CD4-positive, CD25-positive, alpha-beta regulatory T cell (primary cell): Measurements from ENCODE around the gene CACNA1A. TPM values are rescaled to one million over a fixed set of nuclear protein-coding genes. Genes with fewer than 3 reads are reported as not detected.

ENCODE experiments used
- ATAC-seq, 2 donors: fragments of 150-1000 bp; cut with Tn5 transposase; one replicate each; pipeline ENCODE4 v1.10.0; 2021; ENCODE audit warnings: low read depth in 2 of 2, moderate number of reproducible peaks in 2 of 2, moderate library complexity in 1 of 2
- DNase-seq, 3 donors: peaks; one replicate each; pipeline versions ENCODE4 v3.0.0 to v3.0.0-alpha.2; 2012 to 2022; ENCODE audit warnings: mixed read lengths in 1 of 3
- H3K27ac ChIP-seq: one replicate; pipeline ENCODE4 v1.7.0; 2013; ENCODE audit warnings: mild to moderate bottlenecking, low read length; ENCODE audit not compliant: insufficient read depth, poor library complexity, severe bottlenecking
- H3K27me3 ChIP-seq: one replicate; pipeline ENCODE4 v1.7.0; 2013; ENCODE audit warnings: low read length; ENCODE audit not compliant: control insufficient read depth, insufficient read depth
- H3K36me3 ChIP-seq: one replicate; pipeline ENCODE4 v1.7.0; 2013; ENCODE audit warnings: mild to moderate bottlenecking, low read length, moderate library complexity; ENCODE audit not compliant: control insufficient read depth, insufficient read depth
- H3K4me1 ChIP-seq: 2 replicates; pipeline ENCODE4 v1.7.0; 2013; ENCODE audit warnings: mild to moderate bottlenecking, low read length; ENCODE audit not compliant: insufficient read depth, control insufficient read depth, poor library complexity, severe bottlenecking
- H3K4me3 ChIP-seq: one replicate; pipeline ENCODE4 v1.7.0; 2013; ENCODE audit warnings: low read depth, mild to moderate bottlenecking, low read length, moderate library complexity
- H3K9me3 ChIP-seq, 2 experiments: 1 replicate in 1 of 2; 2 replicates in 1 of 2; pipeline ENCODE4 v1.7.0; 2013; ENCODE audit warnings: low read length in 2 of 2, mild to moderate bottlenecking in 1 of 2, moderate library complexity in 1 of 2; ENCODE audit not compliant: control insufficient read depth in 2 of 2
- H3K27ac Mint-ChIP-seq, 3 donors: one replicate each; pipeline ENCODE4 v1.8.0; 2020 to 2022; ENCODE audit warnings: mild to moderate bottlenecking in 3 of 3, mixed read lengths in 3 of 3, moderate library complexity in 2 of 3
- H3K27me3 Mint-ChIP-seq: one replicate; pipeline ENCODE4 v1.8.0; 2022; ENCODE audit warnings: mild to moderate bottlenecking, mixed read lengths
- H3K36me3 Mint-ChIP-seq: one replicate; pipeline ENCODE4 v1.8.0; 2020; ENCODE audit warnings: mixed read lengths
- H3K4me1 Mint-ChIP-seq, 4 donors: one replicate each; pipeline ENCODE4 v1.8.0; 2020 to 2022; ENCODE audit warnings: mixed read lengths in 4 of 4, mild to moderate bottlenecking in 1 of 4
- H3K4me3 Mint-ChIP-seq, 4 donors: one replicate each; pipeline ENCODE4 v1.8.0; 2020 to 2022; ENCODE audit warnings: mild to moderate bottlenecking in 4 of 4, mixed read lengths in 4 of 4, moderate library complexity in 3 of 4
- H3K9me3 Mint-ChIP-seq, 7 donors: one replicate each; pipeline ENCODE4 v1.8.0; 2020 to 2022; ENCODE audit warnings: mixed read lengths in 7 of 7, mild to moderate bottlenecking in 3 of 7, moderate library complexity in 2 of 7
- polyA plus RNA-seq, 4 donors: library from polyadenylated mRNA; unstranded; fragments of 300-500 nt; fragmentation: Illumina TruSeq; gene quantifications; one replicate each; pipeline ENCODE4 v1.2.3, GENCODE V29; 2021
- total RNA-seq: library from RNA; stranded (reverse); gene quantifications from one replicate; pipeline ENCODE4 v1.2.3, GENCODE V29; 2022

CACNA1A gene
- total and polyA plus RNA-seq, 5 donors from 2014 or later = 0.16 to 0.62 TPM; not detected in 3

DNA sequence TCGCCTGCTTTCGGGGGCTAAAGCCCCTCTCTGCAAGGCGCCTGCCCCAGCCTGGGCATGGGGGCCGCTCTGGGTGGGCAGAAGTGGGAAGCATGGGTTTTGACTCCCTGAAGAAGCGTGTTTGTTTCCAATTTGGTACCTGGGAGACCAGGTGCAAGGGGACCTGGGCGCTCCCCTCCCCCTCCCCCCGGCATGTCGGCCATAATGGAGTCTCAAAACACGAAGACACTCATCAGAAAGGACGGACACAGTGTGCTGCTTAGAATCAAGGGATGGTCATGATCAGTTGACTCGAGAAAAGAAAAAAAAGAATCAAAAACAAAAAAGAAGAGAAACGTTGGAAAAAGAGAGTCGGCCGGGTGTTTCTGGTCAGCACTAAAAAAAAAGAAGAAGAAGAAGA is 279.3 kb downstream of the CACNA1A start:
- ATAC-seq (no peak), DNase-seq (no peak)
- H3K4me3 ChIP-seq = no peak overlapping the region
- H3K9me3 ChIP-seq = no peaks in the 10 kb centered on the region
- Mint-ChIP-seq H3K9me3 (peaks cover 0 to 3% (median 0%) of the 10 kb centered on the region in 7 donors), H3K27me3 (peaks cover 4% of the 10 kb centered on the region), H3K36me3 (no peaks in the 10 kb centered on the region), H3K27ac (peak overlapping the region in 1 of 3 donors; percentile 67), H3K4me3 (no peak overlapping the region), H3K4me1 (no peaks in the 10 kb centered on the region)
- H3K4me1 ChIP-seq = no peaks in the 10 kb centered on the region
- no peak overlapping the region for H3K27ac ChIP-seq
- H3K36me3 ChIP-seq = no peaks in the 10 kb centered on the region
- H3K27me3 ChIP-seq = no peaks in the 10 kb centered on the region

GRCh38 chr19:13225973-13226865 is 280.1 kb downstream of the CACNA1A start:
- DNase-seq (no peak), ATAC-seq (no peak)
- Histone ChIP-seq H3K27me3 (no peaks in the 10 kb centered on the region), H3K36me3 (no peaks in the 10 kb centered on the region), H3K9me3 (no peaks in the 10 kb centered on the region), H3K4me3 (no peak overlapping the region), H3K4me1 (no peaks in the 10 kb centered on the region), H3K27ac (no peak overlapping the region)
- Mint-ChIP-seq H3K4me1 (peaks cover 0 to 2% (median 0%) of the 10 kb centered on the region in 4 donors), H3K27me3 (peaks cover 4% of the 10 kb centered on the region), H3K27ac (no peak overlapping the region), H3K4me3 (peak overlapping the region in 1 of 4 donors; percentile 24), H3K36me3 (no peaks in the 10 kb centered on the region), H3K9me3 (peaks cover 0 to 3% (median 0%) of the 10 kb centered on the region in 7 donors)

DNA sequence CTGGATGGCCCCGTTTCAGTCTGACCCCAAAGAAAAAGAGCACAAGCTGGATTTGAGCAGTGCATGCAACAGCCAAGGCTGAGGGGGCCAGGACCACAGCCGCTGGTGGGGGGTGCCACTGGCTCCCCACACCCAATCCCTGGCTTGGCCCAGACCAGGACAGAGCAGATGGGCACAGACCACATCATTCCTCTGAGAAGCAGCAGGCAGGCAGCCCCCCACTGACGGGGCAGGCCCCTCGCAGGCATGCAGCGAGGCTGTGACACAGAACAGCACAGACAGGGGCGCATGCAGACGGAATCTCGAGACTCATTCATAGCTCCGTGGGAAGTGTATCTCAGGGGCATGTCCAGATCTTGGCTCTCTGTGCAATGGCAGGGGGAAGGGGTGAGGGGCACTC is 281.2 kb downstream of the CACNA1A start:
- no peak overlapping the region for H3K4me3 Mint-ChIP-seq
- H3K9me3 ChIP-seq = peaks cover 0 to 2% of the 10 kb centered on the region in 2 experiments
- H3K4me3 ChIP-seq = no peak overlapping the region
- H3K9me3 Mint-ChIP-seq = peaks cover 0 to 3% (median 0%) of the 10 kb centered on the region in 7 donors
- no peaks in the 10 kb centered on the region for H3K36me3 Mint-ChIP-seq
- H3K4me1 ChIP-seq = no peaks in the 10 kb centered on the region
- H3K27me3 ChIP-seq = no peaks in the 10 kb centered on the region
- H3K27ac Mint-ChIP-seq = no peak overlapping the region
- DNase-seq (no peak), ATAC-seq (no peak)
- no peak overlapping the region for H3K27ac ChIP-seq
- H3K4me1 Mint-ChIP-seq = peaks cover 0 to 5% (median 2%) of the 10 kb centered on the region in 4 donors
- H3K36me3 ChIP-seq = no peaks in the 10 kb centered on the region
- H3K27me3 Mint-ChIP-seq = peaks cover 4% of the 10 kb centered on the region

DNA sequence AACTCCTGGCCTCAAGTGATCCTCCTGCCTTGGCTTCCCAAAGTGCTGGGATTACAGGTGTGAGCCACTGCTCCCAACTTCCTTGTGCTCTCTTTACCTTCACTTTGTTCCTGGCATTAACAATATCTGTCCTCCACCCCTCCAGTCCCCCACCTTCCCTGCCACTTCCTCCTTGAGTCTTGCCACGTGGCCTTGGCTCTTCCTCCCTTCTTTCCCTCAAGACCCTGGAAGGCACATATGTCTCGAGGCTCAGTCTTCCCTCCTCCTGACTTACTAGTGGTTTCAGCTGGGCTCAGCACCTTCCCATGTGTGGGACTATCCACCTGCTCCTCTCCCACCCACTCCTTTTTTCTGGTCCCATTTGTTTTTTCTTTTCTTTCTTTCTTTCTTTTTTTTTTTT is 285.4 kb downstream of the CACNA1A start:
- Mint-ChIP-seq H3K36me3 (no peaks in the 10 kb centered on the region), H3K4me3 (peak overlapping the region in 1 of 4 donors; percentile 61), H3K9me3 (peaks cover 0 to 2% (median 0%) of the 10 kb centered on the region in 7 donors), H3K4me1 (peaks cover 0 to 12% (median 5%) of the 10 kb centered on the region in 4 donors), H3K27me3 (peaks cover 4% of the 10 kb centered on the region), H3K27ac (peak overlapping the region in 1 of 3 donors; percentile 25)
- Histone ChIP-seq H3K27me3 (no peaks in the 10 kb centered on the region), H3K36me3 (no peaks in the 10 kb centered on the region), H3K9me3 (peaks cover 0 to 2% of the 10 kb centered on the region in 2 experiments), H3K27ac (no peak overlapping the region), H3K4me3 (no peak overlapping the region), H3K4me1 (peaks cover 4% of the 10 kb centered on the region)
- DNase-seq (no peak), ATAC-seq (no peak)

- peak overlapping the region; percentile 81 to 92 (median 88) for H3K4me3 Mint-ChIP-seq
Measured at GRCh38 chr19:13215572-13216380, 290.5 kb downstream of the CACNA1A start.

DNA sequence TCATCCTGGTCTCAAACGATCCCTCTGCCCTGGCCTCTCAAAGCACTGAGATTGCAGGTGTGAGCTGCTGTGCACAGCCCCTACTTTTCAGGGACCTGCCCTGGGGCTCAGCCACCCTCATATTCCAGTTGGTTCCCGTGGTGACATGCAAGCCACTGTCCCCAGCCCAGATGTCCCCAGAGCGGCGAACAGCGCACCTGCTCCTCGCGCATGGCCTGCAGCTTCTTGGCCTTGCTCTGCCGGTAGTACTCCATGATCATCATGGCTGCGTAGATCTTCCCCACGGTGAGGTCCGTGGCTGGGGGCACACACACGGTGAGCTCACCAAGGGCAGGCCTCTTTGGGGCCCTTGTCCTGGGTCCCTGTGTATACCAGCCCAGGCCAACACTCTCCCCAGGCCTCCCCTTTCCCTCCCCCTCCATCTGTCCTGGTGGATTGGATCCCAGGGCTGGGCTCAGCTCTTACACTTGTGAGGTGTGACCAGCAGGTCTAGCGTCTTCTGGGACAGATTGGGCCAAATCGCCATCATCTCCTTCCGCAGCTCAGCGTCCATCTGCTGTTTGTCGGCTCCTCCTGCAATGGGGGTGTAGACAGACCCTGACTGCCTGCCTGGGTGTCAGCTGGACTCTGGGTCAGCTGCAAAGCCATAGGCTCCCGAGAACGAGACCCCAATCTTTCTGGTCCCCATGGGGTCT is 292.1 kb downstream of the CACNA1A start:
- H3K27ac Mint-ChIP-seq = peak overlapping the region in 1 of 3 donors; percentile 84
- H3K27ac ChIP-seq = no peak overlapping the region
- H3K27me3 ChIP-seq = no peaks in the 10 kb centered on the region
- H3K27me3 Mint-ChIP-seq = no peaks in the 10 kb centered on the region
- H3K4me3 ChIP-seq = no peak overlapping the region
- DNase-seq = no peak
- no peaks in the 10 kb centered on the region for H3K9me3 ChIP-seq
- no peaks in the 10 kb centered on the region for H3K9me3 Mint-ChIP-seq
- ATAC-seq = no peak
- no peaks in the 10 kb centered on the region for H3K36me3 Mint-ChIP-seq
- peaks cover 7% of the 10 kb centered on the region for H3K4me1 ChIP-seq
- H3K36me3 ChIP-seq = no peaks in the 10 kb centered on the region
- H3K4me3 Mint-ChIP-seq = no peak overlapping the region
- H3K4me1 Mint-ChIP-seq = peaks cover 0 to 44% (median 14%) of the 10 kb centered on the region in 4 donors

More at GRCh38 chr19:13215572-13216380, 290.5 kb downstream of the CACNA1A start:
- H3K9me3 Mint-ChIP-seq = peaks cover 0 to 2% (median 0%) of the 10 kb centered on the region in 7 donors
- no peaks in the 10 kb centered on the region for H3K27me3 Mint-ChIP-seq
- H3K36me3 ChIP-seq = no peaks in the 10 kb centered on the region
- H3K4me1 Mint-ChIP-seq = peaks cover 0 to 34% (median 15%) of the 10 kb centered on the region in 4 donors
- H3K4me1 ChIP-seq = peaks cover 7% of the 10 kb centered on the region
- ATAC-seq = peak; percentile 78 to 83
- peaks cover 0 to 2% of the 10 kb centered on the region in 2 experiments for H3K9me3 ChIP-seq
- no peaks in the 10 kb centered on the region for H3K27me3 ChIP-seq
- H3K27ac Mint-ChIP-seq = peak overlapping the region; percentile 57 to 95 (median 95)
- peak in 2 of 3 donors; percentile 26 to 73 for DNase-seq
- H3K4me3 ChIP-seq = peak overlapping the region; percentile 72
- H3K27ac ChIP-seq = peak overlapping the region; percentile 30
- H3K36me3 Mint-ChIP-seq = no peaks in the 10 kb centered on the region

DNA sequence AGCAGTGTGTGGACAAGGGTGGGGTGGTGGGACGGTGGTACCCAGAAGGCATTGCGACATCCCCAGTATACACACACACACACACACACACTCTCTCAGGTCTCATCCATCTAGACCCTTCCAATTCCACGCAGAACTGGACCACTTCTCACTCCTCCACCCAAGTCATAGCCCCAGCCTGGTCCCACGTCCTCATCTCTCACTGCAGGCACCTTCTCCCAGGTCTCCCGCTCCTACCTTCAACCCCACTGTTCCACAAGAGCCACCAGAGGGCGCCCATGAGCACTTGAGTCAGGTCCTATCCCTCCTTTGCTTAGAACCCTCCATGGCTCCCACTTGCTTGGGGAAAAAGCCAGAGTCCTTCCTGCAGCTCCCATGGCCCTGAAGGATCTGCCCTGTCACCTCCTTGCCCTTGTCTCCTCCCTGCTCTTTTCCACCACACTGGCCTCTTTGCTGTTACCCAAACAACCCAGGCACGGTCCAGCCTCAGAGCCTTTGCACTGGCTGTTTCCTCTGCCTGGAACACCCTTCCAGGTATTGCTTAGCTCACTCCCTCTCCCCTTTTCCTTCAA is 293.4 kb downstream of the CACNA1A start:
- H3K4me1 Mint-ChIP-seq = peaks cover 0 to 50% (median 17%) of the 10 kb centered on the region in 4 donors
- peak overlapping the region; percentile 30 to 85 (median 66) for H3K27ac Mint-ChIP-seq
- no peak overlapping the region for H3K27ac ChIP-seq
- H3K36me3 ChIP-seq = no peaks in the 10 kb centered on the region
- H3K4me3 Mint-ChIP-seq = peak overlapping the region in 1 of 4 donors; percentile 70
- no peaks in the 10 kb centered on the region for H3K9me3 ChIP-seq
- H3K36me3 Mint-ChIP-seq = no peaks in the 10 kb centered on the region
- no peaks in the 10 kb centered on the region for H3K27me3 Mint-ChIP-seq
- peaks cover 14% of the 10 kb centered on the region for H3K4me1 ChIP-seq
- H3K9me3 Mint-ChIP-seq = no peaks in the 10 kb centered on the region
- no peaks in the 10 kb centered on the region for H3K27me3 ChIP-seq
- no peak overlapping the region for H3K4me3 ChIP-seq
- DNase-seq (peak; percentile 58 to 77 (median 65)), ATAC-seq (no peak)
